KMS-11 (cell line): ENCODE results near the gene TTC16.

ENCODE experiments used
- H2AFZ ChIP-seq: fragments of 200-600 bp; sonication (generic); 2 replicates; pipeline ENCODE4 v1.6.1; 2016; ENCODE audit warnings: antibody characterized with exemption, mixed run types, low read depth
- H3K27ac ChIP-seq: fragments of 200-600 bp; sonication (generic); 2 replicates; pipeline ENCODE4 v1.6.1; 2016; ENCODE audit warnings: mild to moderate bottlenecking, mixed run types
- H3K27me3 ChIP-seq: fragments of 200-600 bp; sonication (generic); 2 replicates; pipeline ENCODE4 v1.6.1; 2017; ENCODE audit warnings: mild to moderate bottlenecking, low read depth, mixed run types, moderate library complexity; ENCODE audit not compliant: insufficient read depth
- H3K36me3 ChIP-seq: fragments of 200-600 bp; sonication (generic); 2 replicates; pipeline ENCODE4 v1.6.1; 2017; ENCODE audit warnings: mild to moderate bottlenecking, mixed run types; ENCODE audit not compliant: insufficient read depth
- H3K4me1 ChIP-seq: fragments of 200-600 bp; sonication (generic); 2 replicates; pipeline ENCODE4 v1.6.1; 2016; ENCODE audit warnings: mild to moderate bottlenecking, low read depth, mixed run types; ENCODE audit not compliant: poor library complexity, severe bottlenecking
- H3K4me2 ChIP-seq: fragments of 200-600 bp; sonication (generic); 2 replicates; pipeline ENCODE4 v1.7.0; 2016; ENCODE audit warnings: mild to moderate bottlenecking, mixed run types
- H3K4me3 ChIP-seq: fragments of 200-600 bp; sonication (generic); IDR thresholded peaks from 2 replicates; pipeline ENCODE4 v1.6.1; 2017; ENCODE audit warnings: low read depth, low read length, mixed read lengths; ENCODE audit not compliant: insufficient read depth
- H3K79me2 ChIP-seq: fragments of 200-600 bp; sonication (generic); 2 replicates; pipeline ENCODE4 v1.6.1; 2016; ENCODE audit warnings: low read depth, mixed run types; ENCODE audit not compliant: insufficient read depth
- H3K9ac ChIP-seq: fragments of 200-600 bp; sonication (generic); 2 replicates; pipeline ENCODE4 v1.6.1; 2016; ENCODE audit warnings: mild to moderate bottlenecking, mixed run types
- H4K20me1 ChIP-seq: fragments of 200-600 bp; sonication (generic); 2 replicates; pipeline ENCODE4 v1.6.1; 2016; ENCODE audit warnings: mild to moderate bottlenecking, mixed run types; ENCODE audit not compliant: insufficient read depth
- CTCF ChIP-seq: fragments of 200-600 bp; sonication (generic); conservative IDR thresholded peaks from 2 replicates; pipeline ENCODE4 v1.6.1; 2017; ENCODE audit warnings: low read depth, mild to moderate bottlenecking, antibody characterized with exemption, low read length, moderate library complexity, mixed read lengths

TTC16 gene

GRCh38 chr9:127676638-127677037 is 39.2 kb upstream of the TTC16 start:
- Histone ChIP-seq H3K79me2 (no peaks in the 10 kb centered on the region), H3K9ac (no peak overlapping the region), H4K20me1 (no peaks in the 10 kb centered on the region), H3K4me1 (no peaks in the 10 kb centered on the region), H3K4me2 (no peak overlapping the region), H3K4me3 (no peak overlapping the region), H3K27me3 (no peaks in the 10 kb centered on the region), H3K36me3 (no peaks in the 10 kb centered on the region), H3K27ac (no peak overlapping the region), H2AFZ (no peak overlapping the region)
- no peak for TF ChIP-seq CTCF

GRCh38 chr9:127679506-127679905 is 36.4 kb upstream of the TTC16 start:
- no peaks in the 10 kb centered on the region for H3K79me2 ChIP-seq
- H3K27me3 ChIP-seq: no peaks in the 10 kb centered on the region
- no peaks in the 10 kb centered on the region for H4K20me1 ChIP-seq
- no peaks in the 10 kb centered on the region for H3K4me1 ChIP-seq
- H3K4me2 ChIP-seq: no peak overlapping the region
- no peak overlapping the region for H2AFZ ChIP-seq
- no peak overlapping the region for H3K4me3 ChIP-seq
- TF ChIP-seq CTCF: no peak
- H3K27ac ChIP-seq: no peak overlapping the region
- H3K9ac ChIP-seq: no peak overlapping the region
- no peaks in the 10 kb centered on the region for H3K36me3 ChIP-seq

- Histone ChIP-seq H3K4me1 (no peaks in the 10 kb centered on the region), H2AFZ (no peak overlapping the region), H3K79me2 (no peaks in the 10 kb centered on the region), H4K20me1 (no peaks in the 10 kb centered on the region), H3K36me3 (no peaks in the 10 kb centered on the region), H3K4me2 (no peak overlapping the region), H3K4me3 (no peak overlapping the region), H3K27me3 (no peaks in the 10 kb centered on the region), H3K9ac (no peak overlapping the region), H3K27ac (no peak overlapping the region)
- TF ChIP-seq CTCF: no peak
These were observed 35.7 kb upstream of the TTC16 start for GRCh38 chr9:127680226-127680625.

GRCh38 chr9:127680846-127681245 is 35.0 kb upstream of the TTC16 start:
- no peak for TF ChIP-seq CTCF
- H3K4me2 ChIP-seq: no peak overlapping the region
- no peak overlapping the region for H3K4me3 ChIP-seq

More at GRCh38 chr9:127680846-127681245, 35.0 kb upstream of the TTC16 start:
- H3K36me3 ChIP-seq: no peaks in the 10 kb centered on the region
- no peaks in the 10 kb centered on the region for H4K20me1 ChIP-seq
- H2AFZ ChIP-seq: no peak overlapping the region
- no peak overlapping the region for H3K27ac ChIP-seq
- no peaks in the 10 kb centered on the region for H3K27me3 ChIP-seq
- H3K79me2 ChIP-seq: no peaks in the 10 kb centered on the region
- no peak overlapping the region for H3K9ac ChIP-seq
- H3K4me1 ChIP-seq: no peaks in the 10 kb centered on the region
